GM12801 (cell line): ENCODE measurements around the gene GPLD1.

Experiments used
- CTCF ChIP-seq: IDR thresholded peaks from one replicate; pipeline ENCODE4 v1.5.1; 2011; ENCODE audit warnings: control low read depth; ENCODE audit not compliant: insufficient read length; ENCODE audit errors: extremely low read depth

Gene GPLD1

GRCh38 chr6:24394780-24395437, 94.5 kb downstream of the GPLD1 start:
- no peak for TF ChIP-seq CTCF

- TF ChIP-seq CTCF, result no peak
These were observed 95.2 kb downstream of the GPLD1 start for GRCh38 chr6:24394061-24394779.

DNA sequence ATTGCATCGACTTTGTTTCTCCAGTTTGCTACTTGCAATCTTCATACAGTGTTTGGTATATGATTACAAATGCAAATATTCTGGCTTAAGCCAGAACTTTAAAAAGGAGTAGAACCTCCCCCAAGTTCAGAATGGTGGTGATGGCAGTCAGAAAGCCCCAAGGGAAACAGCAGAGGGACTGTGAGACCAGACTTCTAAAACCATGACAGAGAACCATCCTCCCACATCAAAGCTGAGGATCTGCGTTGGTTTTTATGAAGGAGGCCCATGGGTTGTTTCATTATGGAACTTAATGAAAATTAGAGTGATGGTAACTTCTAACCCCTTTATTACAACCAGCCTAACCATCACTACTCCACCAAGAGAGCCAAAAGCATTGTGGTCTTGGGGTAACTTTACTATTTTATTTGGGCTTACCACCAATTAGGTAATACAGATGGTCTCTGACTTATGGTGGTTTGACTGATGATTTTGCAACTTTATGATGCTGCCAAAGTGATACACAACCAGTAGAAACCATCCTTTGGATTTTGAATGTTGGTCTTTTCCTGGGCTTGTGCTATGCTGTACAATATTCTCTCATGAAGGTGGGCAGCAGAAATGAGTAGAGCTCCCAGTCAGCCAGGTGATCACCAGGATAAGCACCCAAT, 97.5 kb downstream of the GPLD1 start:
- no peak for TF ChIP-seq CTCF

- TF ChIP-seq CTCF, result no peak
These were observed 98.2 kb downstream of the GPLD1 start for GRCh38 chr6:24391208-24391607.

DNA sequence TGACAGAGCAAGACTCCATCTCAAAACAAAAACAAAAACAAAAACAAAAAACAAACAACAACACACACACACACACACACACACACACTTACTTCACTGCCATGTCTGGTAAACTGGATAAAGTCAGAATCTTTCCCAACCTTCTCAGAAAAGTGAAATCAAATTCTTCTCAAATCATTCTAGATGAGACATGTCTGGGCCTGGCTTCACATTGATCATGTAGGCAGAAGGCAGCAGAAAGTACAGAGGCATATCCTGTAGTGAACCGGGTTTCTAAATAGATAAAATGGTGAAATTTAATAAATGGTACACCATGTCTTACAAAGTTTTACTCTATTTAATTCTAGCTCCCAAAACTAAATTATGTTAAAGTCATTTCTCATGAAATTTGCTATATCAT, 101.6 kb downstream of the GPLD1 start:
- TF ChIP-seq CTCF, result no peak

GRCh38 chr6:24385536-24386269, 103.7 kb downstream of the GPLD1 start:
- TF ChIP-seq CTCF, result no peak

GRCh38 chr6:24382220-24382540, 107.2 kb downstream of the GPLD1 start:
- TF ChIP-seq CTCF, result no peak
